22Rv1 (cell line): ENCODE data around the gene ACP3.
"Not testable (repeated sequence)": the region's sequence is repeated elsewhere in the genome, so short reads cannot be mapped to it uniquely, and the experiment has no call there.

ENCODE experiments used
- H3K27ac ChIP-seq: fragments of 450-650 bp; 2 replicates; pipeline ENCODE4 v1.5.1; 2017
- ZFX ChIP-seq: fragments of 450-650 bp; IDR thresholded peaks from 2 replicates; pipeline ENCODE4 v1.6.1; 2017; ENCODE audit warnings: antibody characterized with exemption, borderline replicate concordance
- TF ChIP-seq, protein P1 (sequence below): fragments of 450-650 bp; IDR thresholded peaks from 2 replicates; pipeline ENCODE4 v1.5.1; 2017; ENCODE audit warnings: mild to moderate bottlenecking

ACP3 gene

DNA sequence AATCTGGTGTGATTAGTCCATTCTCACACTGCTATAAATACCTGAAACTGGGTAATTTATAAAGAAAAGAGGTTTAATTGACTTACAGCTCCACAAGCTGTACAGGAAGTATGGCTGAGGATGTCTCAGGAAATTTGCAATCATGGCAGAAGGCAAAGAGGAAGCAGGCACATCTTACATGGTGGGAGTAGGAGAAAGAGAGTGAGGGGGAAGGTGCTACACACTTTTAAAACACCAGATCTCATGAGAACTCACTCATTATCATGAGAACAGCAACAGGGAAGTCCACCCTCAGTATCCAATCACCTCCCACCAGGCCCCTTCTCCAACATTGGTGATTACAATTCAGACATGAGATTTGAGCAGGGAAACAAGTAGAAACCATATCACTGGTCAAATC, 24.0 kb upstream of the ACP3 start:
- TF ChIP-seq, protein P1, sequence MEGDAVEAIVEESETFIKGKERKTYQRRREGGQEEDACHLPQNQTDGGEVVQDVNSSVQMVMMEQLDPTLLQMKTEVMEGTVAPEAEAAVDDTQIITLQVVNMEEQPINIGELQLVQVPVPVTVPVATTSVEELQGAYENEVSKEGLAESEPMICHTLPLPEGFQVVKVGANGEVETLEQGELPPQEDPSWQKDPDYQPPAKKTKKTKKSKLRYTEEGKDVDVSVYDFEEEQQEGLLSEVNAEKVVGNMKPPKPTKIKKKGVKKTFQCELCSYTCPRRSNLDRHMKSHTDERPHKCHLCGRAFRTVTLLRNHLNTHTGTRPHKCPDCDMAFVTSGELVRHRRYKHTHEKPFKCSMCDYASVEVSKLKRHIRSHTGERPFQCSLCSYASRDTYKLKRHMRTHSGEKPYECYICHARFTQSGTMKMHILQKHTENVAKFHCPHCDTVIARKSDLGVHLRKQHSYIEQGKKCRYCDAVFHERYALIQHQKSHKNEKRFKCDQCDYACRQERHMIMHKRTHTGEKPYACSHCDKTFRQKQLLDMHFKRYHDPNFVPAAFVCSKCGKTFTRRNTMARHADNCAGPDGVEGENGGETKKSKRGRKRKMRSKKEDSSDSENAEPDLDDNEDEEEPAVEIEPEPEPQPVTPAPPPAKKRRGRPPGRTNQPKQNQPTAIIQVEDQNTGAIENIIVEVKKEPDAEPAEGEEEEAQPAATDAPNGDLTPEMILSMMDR: no peak
- no peak overlapping the region for H3K27ac ChIP-seq

DNA sequence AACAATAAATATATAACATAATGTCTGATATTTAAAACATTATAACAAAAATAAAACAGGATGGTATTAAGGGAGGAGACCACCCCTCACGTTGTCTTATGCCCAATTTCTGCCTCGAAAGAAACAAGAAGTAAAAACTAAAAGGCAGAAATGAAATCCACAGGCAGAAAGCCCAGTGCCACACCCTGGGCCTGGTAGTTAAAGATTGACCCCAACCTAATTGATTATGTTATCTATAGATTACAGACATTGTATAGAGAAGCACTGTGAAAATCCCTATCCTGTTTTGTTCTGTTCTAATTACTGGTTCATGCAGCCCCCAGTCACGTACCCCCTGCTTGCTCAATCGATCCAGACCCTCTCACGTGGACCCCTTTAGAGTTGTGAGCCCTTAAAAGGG, 22.3 kb upstream of the ACP3 start:
- H3K27ac ChIP-seq: no peak overlapping the region
- no peak for TF ChIP-seq ZFX
- TF ChIP-seq, protein P1: no peak

DNA sequence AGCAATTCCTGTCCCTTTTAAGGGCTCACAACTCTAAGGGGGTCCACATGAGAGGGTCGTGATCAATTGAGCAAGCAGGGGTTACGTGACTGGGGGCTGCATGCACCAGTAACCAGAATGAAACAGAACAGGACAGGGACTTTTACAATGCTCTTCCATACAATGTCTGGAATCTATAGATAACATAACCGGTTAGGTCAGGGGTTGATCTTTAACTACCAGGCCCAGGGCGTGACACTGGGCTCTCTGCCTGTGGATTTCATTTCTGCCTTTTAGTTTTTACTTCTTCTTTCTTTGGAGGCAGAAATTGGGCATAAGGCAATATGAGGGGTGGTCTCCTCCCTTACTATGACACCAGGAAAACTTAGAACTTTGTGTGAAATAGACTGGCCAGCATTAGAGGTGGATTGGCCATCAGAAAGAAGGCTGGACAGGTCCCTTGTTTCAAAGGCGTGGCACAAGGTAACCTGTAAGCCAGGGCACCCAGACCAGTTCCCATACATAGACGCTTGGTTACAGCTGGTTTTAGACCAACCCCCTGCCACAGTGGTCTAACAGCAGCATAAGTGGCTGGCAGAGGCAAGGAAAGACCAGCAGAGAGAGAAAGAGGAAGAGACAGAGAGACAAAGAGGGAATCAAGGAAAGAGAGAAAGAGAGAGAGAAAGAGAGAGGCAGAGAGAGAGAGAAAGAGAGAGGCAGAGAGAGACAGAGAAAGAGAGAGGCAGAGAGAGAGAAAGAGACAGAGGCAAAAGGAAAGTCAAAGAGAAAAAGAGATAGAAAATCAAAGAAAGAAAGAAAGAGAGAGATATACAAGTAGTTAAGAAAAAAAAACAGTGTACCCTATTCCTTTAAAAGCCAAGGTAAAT, 13.6 kb upstream of the ACP3 start:
- not testable (repeated sequence) for H3K27ac ChIP-seq

DNA sequence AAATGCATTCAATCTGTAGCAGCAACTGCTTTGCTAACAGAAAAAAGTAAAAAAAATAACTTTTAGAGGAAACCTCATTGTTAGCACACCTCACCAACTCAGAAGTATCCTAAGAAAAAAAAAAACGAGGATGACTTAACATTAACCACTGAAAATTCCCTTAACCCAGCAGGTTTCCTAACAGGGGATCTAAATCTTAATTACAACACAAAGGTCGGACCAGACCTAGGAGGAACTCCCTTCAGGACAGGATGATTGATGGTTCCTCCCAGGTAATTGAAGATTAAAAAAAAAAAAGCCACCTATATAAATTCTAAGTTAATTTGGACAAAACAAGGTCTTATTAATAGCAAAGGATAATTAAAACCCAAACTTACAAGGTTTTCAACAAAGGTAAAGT, 12.9 kb upstream of the ACP3 start:
- H3K27ac ChIP-seq: not testable (repeated sequence)

DNA sequence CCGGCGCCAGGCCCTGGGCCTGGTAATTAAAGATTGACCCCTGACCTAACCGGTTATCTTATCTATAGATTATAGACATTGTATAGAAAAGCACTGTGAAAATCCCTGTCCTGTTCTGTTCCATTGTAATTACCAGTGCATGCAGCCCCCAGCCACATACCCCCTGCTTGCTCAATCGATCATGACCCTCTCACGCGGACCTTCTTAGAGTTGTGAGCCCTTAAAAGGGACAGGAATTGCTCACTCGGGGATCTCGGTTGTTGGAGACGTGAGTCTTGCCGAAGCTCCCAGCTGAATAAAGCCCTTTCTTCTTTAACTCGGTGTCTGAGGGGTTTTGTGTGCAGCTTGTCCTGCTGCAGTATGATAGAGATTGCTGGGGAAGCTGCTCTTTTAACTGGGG, 7.2 kb upstream of the ACP3 start:
- H3K27ac ChIP-seq: not testable (repeated sequence)

DNA sequence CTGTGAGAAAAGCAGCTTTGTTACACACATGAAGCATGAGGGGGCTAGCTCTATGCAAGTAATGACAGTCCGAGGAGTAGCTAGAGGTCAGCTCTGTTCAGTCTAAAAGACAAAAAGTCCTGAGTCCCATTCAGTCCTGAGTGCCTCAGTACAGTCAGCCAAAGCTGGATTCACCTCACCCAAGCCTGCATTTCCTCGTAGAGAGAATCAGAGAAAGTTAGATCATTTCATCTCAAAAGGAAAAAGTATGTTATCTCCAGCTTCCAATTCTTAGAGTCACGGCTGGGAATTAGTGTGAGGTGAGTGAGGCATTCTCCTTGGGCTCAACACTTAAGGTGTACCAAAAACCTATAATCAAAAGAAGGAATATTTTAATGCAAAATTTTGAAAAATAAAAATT, 5.9 kb upstream of the ACP3 start:
- TF ChIP-seq ZFX: no peak
- TF ChIP-seq, protein P1: no peak
- H3K27ac ChIP-seq: no peak overlapping the region

DNA sequence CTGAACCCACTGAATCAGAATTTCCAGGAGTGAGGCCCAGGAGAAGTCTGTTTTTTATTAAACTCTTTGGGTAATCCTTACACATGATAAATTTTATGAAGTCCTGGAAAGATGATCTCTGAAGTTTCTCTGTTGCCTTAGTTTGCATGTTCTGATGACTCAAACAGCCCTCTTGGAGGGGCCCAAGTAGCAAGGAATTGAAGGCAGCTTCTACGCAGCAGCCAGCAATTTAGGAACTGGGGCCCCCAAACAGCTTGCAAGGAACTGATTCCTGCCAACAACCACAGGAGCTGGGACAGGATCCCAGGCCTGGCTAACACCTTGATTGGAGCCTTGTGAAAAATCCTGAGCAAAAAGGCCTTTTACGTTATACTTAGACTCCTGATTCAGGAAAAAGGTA, 5.4 kb upstream of the ACP3 start:
- TF ChIP-seq, protein P1: no peak
- no peak for TF ChIP-seq ZFX
- no peak overlapping the region for H3K27ac ChIP-seq

DNA sequence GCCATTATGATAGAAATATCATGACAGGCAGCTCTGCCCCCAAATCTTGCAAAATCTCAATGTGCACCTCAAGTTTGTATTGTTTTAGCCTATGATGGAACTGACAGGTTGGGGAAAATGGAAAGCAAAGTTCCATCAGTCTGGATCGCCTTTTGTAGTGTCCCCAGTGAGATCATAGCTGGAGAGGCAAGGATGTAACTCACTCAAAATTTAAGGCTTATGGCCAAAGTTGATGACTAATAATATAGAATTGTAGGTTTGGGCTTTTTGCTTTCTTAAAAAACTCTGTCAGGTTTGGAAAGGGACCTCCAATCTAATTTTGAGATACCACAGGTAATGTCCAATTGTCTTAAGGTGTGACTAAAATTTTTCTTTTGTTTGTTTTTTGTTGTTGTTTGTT, 1.4 kb upstream of the ACP3 start:
- TF ChIP-seq, protein P1: no peak
- TF ChIP-seq ZFX: no peak
- H3K27ac ChIP-seq: peak overlapping the region; percentile 96

DNA sequence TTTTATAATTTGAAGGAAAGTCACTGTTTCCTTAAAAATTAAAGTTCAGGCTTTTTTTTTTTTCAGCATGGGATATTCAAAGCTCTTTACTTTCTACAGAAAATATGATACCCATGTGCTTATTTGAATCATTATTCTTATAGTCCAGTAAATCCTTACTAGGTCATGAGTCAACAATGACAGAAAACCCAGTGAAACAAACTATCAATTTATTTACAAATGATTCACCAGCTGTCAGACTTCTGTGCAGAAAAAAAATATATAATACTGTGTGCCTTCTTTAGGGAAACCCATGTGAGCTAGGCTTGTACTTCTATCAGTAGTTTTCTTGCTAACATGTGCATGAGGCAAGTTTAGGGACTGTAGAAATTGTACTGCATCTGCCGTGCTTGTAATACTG, 1.2 kb downstream of the ACP3 start:
- TF ChIP-seq, protein P1: no peak
- no peak for TF ChIP-seq ZFX
- H3K27ac ChIP-seq: peak overlapping the region; percentile 96
